Pancreas (tissue), 10 donors: ENCODE data around the gene INHBB. TPM values are rescaled to one million over a fixed set of nuclear protein-coding genes. Genes with fewer than 3 reads are reported as not detected.

ENCODE experiments used
- ATAC-seq, 4 donors: fragments of 200-7000 bp; cut with Tn5 transposase; one replicate each; pipeline versions ENCODE4 v1.8.0 to v1.9.1; 2020; ENCODE audit warnings: mild to moderate bottlenecking in 4 of 4, moderate library complexity in 4 of 4
- DNase-seq, 6 donors: peaks; one replicate each; pipeline ENCODE4 v3.0.0-alpha.2; 2020
- FAIRE-seq: peaks from 2 replicates; lab custom pipeline; 2012; peaks lifted over from hg19 to GRCh38; lab: Jason Lieb, UNC
- H3K27ac ChIP-seq, 4 donors: fragments of 200-600 bp; sonication (generic); 1 replicate in 3 of 4; 2 replicates in 1 of 4; pipeline versions ENCODE4 v1.5.0 to v1.8.0; 2020
- H3K27me3 ChIP-seq, 4 donors: fragments of 200-600 bp; one replicate each; pipeline ENCODE4 v1.8.0; 2021
- H3K36me3 ChIP-seq, 3 donors: fragments of 200-600 bp; sonication (generic) in 1 of 3; one replicate each; pipeline versions ENCODE4 v1.5.0 to v1.8.0; 2020 to 2021
- H3K4me1 ChIP-seq, 3 donors: fragments of 200-600 bp; one replicate each; pipeline ENCODE4 v1.8.0; 2021
- H3K4me3 ChIP-seq, 4 donors: fragments of 200-600 bp; sonication (generic) in 2 of 4; one replicate each; pipeline versions ENCODE4 v1.5.0 to v1.8.0; 2020 to 2021
- H3K9me3 ChIP-seq, 4 donors: fragments of 200-600 bp; one replicate each; pipeline ENCODE4 v1.8.0; 2021
- WGBS, 2 donors: extraction: QIAGEN DNeasy Blood & Tissue Kit; methylation state at CpG; one replicate each; pipeline ENCODE4 v1.1.7; 2013; 5-methylcytosine and 5-hydroxymethylcytosine counted together
- intact Hi-C, 3 donors: fragments of 100-400 bp; cut with DNase I; formaldehyde crosslinking; loops; one replicate each; pipeline versions ENCODE4 v1.11.1 to v1.14.2; 2022
- polyA plus RNA-seq, 2 donors: library from polyadenylated mRNA; stranded (reverse); fragments of 200-250 nt; gene quantifications; one replicate each; pipeline ENCODE4 v1.2.3, GENCODE V29; 2013
- total RNA-seq, 6 donors: library from RNA; stranded (reverse); fragmentation: NEBNext Ultra II Directional in 4 of 6; extraction: Animal tissue kit (Norgen Biotek cat#: 25700) in 4 of 6; gene quantifications; one replicate each; pipeline versions ENCODE4 v1.2.1 to v1.2.4, GENCODE V29; 2021 to 2023
- TF ChIP-seq, protein P1 (sequence below), 4 donors: fragments of 200-600 bp; sonication (generic) in 3 of 4; IDR thresholded peaks; one replicate each; pipeline versions ENCODE4 v1.5.0 to v1.8.0; 2021; ENCODE audit warnings: antibody characterized with exemption in 4 of 4
- donor health status: healthy with polysubstance abuse.
- donor health status: DM: no; HTN: no; CAD: no; lungs with moderate emphysema.
- donor health status: DM: no; HTN: no; CAD: no.
- donor health status: control.
- donor health status: control.
- donor health status: Bipolar disorder and iron deficiency.
- donor health status: DM: yes; HTN: yes; CAD: no.
- donor health status: DM: no; HTN: no; CAD: no.
- donor health status: DM: no; HTN: no; CAD: no.
- donor health status: DM: yes; HTN: yes; CAD: no.

The INHBB gene
- total and polyA plus RNA-seq, 8 donors = 0.59 to 5.1 (median 2.5) TPM

DNA sequence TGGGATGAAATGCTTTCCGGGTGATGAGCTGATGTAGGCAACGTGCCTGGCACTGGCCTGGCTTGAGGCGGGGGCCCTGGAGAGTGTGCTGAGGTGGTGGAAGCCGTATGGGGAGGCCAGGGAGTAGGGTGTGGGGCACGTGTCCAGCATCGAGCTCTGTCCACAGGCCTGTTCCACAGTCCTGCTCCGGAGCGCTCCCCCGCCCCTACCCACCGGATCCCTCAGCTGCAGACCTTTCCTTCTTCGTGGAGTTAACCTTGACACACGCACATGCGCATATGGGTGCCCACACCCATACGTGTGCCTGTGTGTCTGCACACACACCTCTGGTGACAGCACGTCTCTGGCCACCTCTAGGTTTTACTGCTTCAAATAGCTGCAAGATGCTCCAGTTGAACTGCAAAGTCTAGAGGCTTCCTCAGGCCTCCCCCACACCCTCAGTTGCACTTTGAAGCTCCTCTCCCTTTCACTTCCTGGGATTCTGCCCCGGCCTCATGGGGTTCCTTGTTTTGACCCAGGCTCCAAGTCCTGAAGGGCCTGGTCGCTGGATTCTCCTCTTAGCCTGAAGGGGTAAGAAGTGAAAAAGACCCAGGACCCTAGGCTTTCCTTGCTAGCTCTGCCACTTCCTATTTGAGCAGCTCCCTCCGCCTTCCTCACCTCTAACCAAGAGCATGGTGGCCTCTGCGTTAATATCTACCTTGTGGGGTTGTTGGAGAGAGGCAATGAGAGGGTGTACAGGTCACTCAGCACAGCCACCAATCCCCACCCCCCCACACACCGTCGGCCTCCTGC, 49.5 kb downstream of the INHBB start:
- TF ChIP-seq, protein P1, sequence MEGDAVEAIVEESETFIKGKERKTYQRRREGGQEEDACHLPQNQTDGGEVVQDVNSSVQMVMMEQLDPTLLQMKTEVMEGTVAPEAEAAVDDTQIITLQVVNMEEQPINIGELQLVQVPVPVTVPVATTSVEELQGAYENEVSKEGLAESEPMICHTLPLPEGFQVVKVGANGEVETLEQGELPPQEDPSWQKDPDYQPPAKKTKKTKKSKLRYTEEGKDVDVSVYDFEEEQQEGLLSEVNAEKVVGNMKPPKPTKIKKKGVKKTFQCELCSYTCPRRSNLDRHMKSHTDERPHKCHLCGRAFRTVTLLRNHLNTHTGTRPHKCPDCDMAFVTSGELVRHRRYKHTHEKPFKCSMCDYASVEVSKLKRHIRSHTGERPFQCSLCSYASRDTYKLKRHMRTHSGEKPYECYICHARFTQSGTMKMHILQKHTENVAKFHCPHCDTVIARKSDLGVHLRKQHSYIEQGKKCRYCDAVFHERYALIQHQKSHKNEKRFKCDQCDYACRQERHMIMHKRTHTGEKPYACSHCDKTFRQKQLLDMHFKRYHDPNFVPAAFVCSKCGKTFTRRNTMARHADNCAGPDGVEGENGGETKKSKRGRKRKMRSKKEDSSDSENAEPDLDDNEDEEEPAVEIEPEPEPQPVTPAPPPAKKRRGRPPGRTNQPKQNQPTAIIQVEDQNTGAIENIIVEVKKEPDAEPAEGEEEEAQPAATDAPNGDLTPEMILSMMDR (IDR thresholded peaks at IDR 0.05) = no peak
- H3K4me3 ChIP-seq = no peak overlapping the region
- ATAC-seq (peak in 1 of 4 donors; percentile 36), DNase-seq (peak in 2 of 6 donors; percentile 30 to 35), FAIRE-seq (no peak)
- no peaks in the 10 kb centered on the region for H3K4me1 ChIP-seq
- no peak overlapping the region for H3K27ac ChIP-seq
- no peaks in the 10 kb centered on the region for H3K9me3 ChIP-seq
- WGBS, 2 donors = 76% methylated on average over 21 of the region's 21 CpGs
- no peaks in the 10 kb centered on the region for H3K36me3 ChIP-seq
- intact Hi-C loops = no loop called here
- H3K27me3 ChIP-seq = no peaks in the 10 kb centered on the region

DNA sequence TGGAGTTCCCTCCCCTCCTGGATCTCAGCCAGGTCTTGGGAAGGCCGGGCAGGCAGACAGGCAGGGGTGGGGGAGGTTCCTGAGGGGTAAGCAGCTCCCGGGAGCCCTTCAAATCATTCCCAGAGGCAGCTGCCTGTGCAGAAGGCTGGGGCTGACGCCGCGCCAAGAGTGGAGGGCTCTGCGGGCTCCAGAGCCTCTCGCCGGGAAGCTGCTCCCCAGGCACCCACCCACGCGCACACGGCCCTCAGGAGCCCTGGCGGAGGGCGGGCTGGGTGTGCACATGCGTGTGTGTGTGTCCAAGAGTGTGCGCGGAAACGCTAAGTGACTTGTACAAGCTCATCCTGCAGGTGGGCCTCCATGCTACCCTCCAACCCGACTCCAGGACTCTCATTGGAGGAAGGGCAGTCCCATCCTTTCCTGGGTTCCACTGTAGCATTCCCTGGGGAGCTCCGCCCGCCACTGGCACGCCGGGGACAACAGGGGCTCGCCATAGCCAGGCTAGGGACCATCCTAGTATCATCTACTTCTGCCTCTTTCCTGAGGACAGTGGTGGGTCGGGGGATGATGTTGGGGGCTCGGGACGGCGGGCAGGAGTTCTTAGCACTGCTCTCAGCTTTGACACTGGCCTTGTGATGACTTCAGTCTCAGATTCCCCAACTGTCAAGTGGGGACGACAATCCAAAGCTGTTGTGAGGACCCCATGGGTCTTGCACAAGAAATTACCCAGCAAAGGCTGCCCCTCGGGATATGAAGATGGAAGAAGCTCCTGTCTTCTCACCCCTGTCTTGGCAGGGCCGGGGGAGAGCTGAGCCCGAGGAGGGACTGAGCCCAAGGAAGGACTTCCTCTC, 50.3 kb downstream of the INHBB start:
- H3K27ac ChIP-seq = no peak overlapping the region
- DNase-seq (peak in 5 of 6 donors; percentile 17 to 53 (median 47)), FAIRE-seq (no peak), ATAC-seq (peak in 1 of 4 donors; percentile 33)
- H3K36me3 ChIP-seq = no peaks in the 10 kb centered on the region
- H3K27me3 ChIP-seq = no peaks in the 10 kb centered on the region
- no peaks in the 10 kb centered on the region for H3K4me1 ChIP-seq
- intact Hi-C loops = no loop called here
- no peak overlapping the region for H3K4me3 ChIP-seq
- H3K9me3 ChIP-seq = no peaks in the 10 kb centered on the region
- TF ChIP-seq, protein P1 (IDR thresholded peaks at IDR 0.05) = no peak
- WGBS, 2 donors = 59% methylated on average over 30 to 31 of the region's 31 CpGs

DNA sequence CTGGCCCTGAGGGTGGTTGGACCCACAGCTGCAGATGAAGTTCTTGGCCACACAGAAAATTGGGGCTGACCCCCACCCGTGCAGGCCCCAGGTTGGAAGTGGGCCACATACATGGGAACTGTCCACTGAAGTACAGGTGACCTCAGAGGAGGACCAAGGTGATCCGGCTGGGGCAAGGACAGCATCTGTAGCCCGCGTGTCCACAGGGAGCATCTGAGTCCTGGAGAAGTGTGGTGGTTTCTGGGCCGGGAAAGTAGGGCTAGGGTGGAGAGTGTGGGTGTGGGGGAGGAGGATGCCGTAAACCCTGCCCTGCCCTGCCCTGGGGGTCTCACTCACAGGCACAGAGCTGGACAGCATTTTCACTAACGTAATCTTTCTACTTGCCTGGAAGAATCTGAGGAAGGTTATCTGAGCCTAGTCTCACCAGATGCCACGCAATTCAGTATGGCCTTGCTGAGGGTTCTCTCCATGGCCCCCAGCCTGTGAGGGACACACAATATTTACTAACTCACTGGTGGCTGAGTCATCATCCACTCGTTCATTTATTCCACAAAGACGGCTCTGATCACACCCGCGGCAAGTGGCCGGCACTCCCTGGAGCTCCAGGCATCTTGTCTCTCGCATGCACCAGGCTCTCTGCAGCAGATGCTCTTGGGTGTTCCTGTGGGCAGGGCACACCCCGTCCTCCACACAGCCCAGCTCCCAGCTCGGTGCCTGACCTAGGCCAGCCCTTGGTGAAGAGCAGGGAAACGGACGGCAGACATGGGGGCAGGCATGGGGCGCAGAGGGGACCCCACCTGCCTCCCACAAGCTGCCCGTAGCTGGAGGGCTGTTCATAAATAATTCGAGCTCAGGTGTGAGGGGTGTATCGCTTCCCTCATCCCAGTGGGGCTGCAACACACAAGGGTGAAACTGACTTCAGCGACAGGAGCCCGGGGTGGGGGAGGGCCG, 51.2 kb downstream of the INHBB start:
- Histone ChIP-seq H3K36me3 (no peaks in the 10 kb centered on the region), H3K4me1 (no peaks in the 10 kb centered on the region), H3K9me3 (no peaks in the 10 kb centered on the region), H3K27me3 (no peaks in the 10 kb centered on the region), H3K27ac (no peak overlapping the region), H3K4me3 (no peak overlapping the region)
- DNase-seq (peak in 2 of 6 donors; percentile 45 to 59), ATAC-seq (no peak), FAIRE-seq (no peak)
- intact Hi-C loops = no loop called here
- 70 to 75% methylated on average over 25 of the region's 25 CpGs for WGBS, 2 donors
- TF ChIP-seq, protein P1 (IDR thresholded peaks at IDR 0.05) = no peak

DNA sequence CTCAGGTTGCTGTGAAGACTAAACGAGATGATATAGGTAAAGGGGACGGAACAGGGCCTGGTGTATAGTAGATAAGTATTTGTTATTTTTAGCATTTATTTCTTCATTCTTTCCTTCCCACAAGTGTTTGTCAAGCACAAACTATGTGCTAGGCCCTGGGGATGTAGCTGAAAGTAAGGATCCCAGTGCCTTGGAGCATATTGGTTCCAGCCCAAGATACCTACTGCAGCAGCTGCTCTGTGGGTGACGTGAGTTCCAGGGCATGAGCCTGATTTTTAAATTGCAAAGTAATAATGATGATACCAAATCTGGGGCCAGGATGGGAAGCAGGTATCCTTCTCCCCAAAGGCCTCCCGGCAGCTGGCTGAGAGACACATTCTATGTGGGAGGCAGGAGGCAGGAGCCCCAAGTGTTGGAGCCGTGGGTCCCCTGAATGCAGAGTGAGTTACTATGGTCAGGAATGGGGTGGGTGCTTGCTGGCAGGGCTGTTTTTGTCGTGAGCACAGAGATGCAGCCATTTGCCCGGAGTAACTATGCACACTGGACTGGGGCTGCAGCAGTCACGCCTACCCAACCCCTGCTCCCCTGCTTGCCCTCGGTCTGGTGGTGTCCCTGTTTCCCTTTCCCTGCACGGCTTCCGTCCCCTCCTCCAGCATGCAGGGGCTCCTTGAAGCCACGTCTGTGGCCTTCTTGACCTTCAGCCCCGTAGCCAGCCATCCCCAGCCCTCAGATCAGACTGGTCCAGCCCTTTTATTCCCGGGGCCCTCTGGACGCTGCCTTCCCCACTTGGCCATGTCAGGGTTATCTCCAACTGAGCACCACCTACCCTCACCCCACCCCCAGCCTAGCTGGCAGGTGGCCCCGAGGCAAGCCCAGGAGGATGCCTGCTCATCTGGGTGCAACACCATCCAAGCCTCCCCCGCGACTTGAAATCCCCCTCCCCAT, 52.4 kb downstream of the INHBB start:
- no peak overlapping the region for H3K27ac ChIP-seq
- peak in 3 of 6 donors; percentile 15 to 49 (median 40) for DNase-seq
- no peaks in the 10 kb centered on the region for H3K27me3 ChIP-seq
- no peak for FAIRE-seq
- ATAC-seq = no peak
- H3K9me3 ChIP-seq = no peaks in the 10 kb centered on the region
- no peak overlapping the region for H3K4me3 ChIP-seq
- intact Hi-C loops = no loop called here
- 74 to 77% methylated on average over 18 of the region's 18 CpGs for WGBS, 2 donors
- no peaks in the 10 kb centered on the region for H3K36me3 ChIP-seq
- H3K4me1 ChIP-seq = no peaks in the 10 kb centered on the region
- TF ChIP-seq, protein P1 (IDR thresholded peaks at IDR 0.05) = no peak
